GM18520 (cell line): Measurements from ENCODE around the gene NOVA2.

ENCODE experiments used
- ATAC-seq: cut with Tn5 transposase; IDR thresholded peaks from one replicate; pipeline ENCODE4 v1.9.1; 2021; ENCODE audit not compliant: unreplicated experiment

Gene NOVA2

GRCh38 chr19:45973553-45974338, at the start of gene NOVA2:
Gene NOVA2 (minus strand): TSS chr19:45973865. CDS start chr19:45973351, 514 bp downstream.
- no peak for ATAC-seq

- no peak for ATAC-seq
Measured at GRCh38 chr19:46023311-46023779, 49.7 kb upstream of the NOVA2 start.

GRCh38 chr19:46022431-46023310, 49.0 kb upstream of the NOVA2 start, which contains the start of gene PGLYRP1:
Gene PGLYRP1 (minus strand): TSS chr19:46023053. CDS start chr19:46023021, 32 bp downstream.
- ATAC-seq, result no peak

GRCh38 chr19:46022061-46022430, 48.4 kb upstream of the NOVA2 start:
- ATAC-seq, result no peak

- ATAC-seq, result no peak
Measured at GRCh38 chr19:46021531-46022041, 47.9 kb upstream of the NOVA2 start.

GRCh38 chr19:46020819-46021125, 47.1 kb upstream of the NOVA2 start:
- no peak for ATAC-seq

GRCh38 chr19:46019270-46019669, 45.6 kb upstream of the NOVA2 start:
- ATAC-seq, result no peak

- no peak for ATAC-seq
Measured at GRCh38 chr19:46018729-46019251, 45.1 kb upstream of the NOVA2 start.

GRCh38 chr19:46017874-46018675, 44.4 kb upstream of the NOVA2 start:
- ATAC-seq, result no peak

GRCh38 chr19:46017095-46017429, 43.4 kb upstream of the NOVA2 start:
- no peak for ATAC-seq

- no peak for ATAC-seq
Measured at GRCh38 chr19:46016426-46017094, 42.9 kb upstream of the NOVA2 start.

- ATAC-seq, result no peak
Measured at GRCh38 chr19:46015687-46016425, 42.2 kb upstream of the NOVA2 start.

GRCh38 chr19:46014941-46015686, 41.4 kb upstream of the NOVA2 start:
- ATAC-seq, result no peak

- ATAC-seq, result no peak
Measured at GRCh38 chr19:46014534-46014933, 40.9 kb upstream of the NOVA2 start.

GRCh38 chr19:46009530-46010510, 36.2 kb upstream of the NOVA2 start:
- ATAC-seq, result no peak

GRCh38 chr19:46006411-46006810, 32.7 kb upstream of the NOVA2 start:
- ATAC-seq, result no peak

- ATAC-seq, result no peak
Measured at GRCh38 chr19:46002678-46003275, 29.1 kb upstream of the NOVA2 start.
